Glutamatergic neuron (in vitro differentiated cells): Measurements from ENCODE around the gene AMBRA1. TPM values are rescaled to one million over a fixed set of nuclear protein-coding genes. Genes with fewer than 3 reads are reported as not detected.

Experiments
- DNase-seq: peaks from one replicate; pipeline ENCODE4 v3.0.0; 2022
- H3K27ac Mint-ChIP-seq: one replicate; pipeline ENCODE4 v1.8.0; 2020; ENCODE audit warnings: mild to moderate bottlenecking, mixed read lengths, inconsistent platforms; ENCODE audit not compliant: unreplicated experiment
- H3K27me3 Mint-ChIP-seq: one replicate; pipeline ENCODE4 v1.8.0; 2020; ENCODE audit warnings: mild to moderate bottlenecking, moderate library complexity, mixed read lengths, inconsistent platforms; ENCODE audit not compliant: unreplicated experiment
- H3K36me3 Mint-ChIP-seq: one replicate; pipeline ENCODE4 v1.8.0; 2020; ENCODE audit warnings: mild to moderate bottlenecking, mixed read lengths, inconsistent platforms; ENCODE audit not compliant: unreplicated experiment
- H3K4me1 Mint-ChIP-seq: one replicate; pipeline ENCODE4 v1.8.0; 2020; ENCODE audit warnings: mild to moderate bottlenecking, low read depth, mixed read lengths, inconsistent platforms; ENCODE audit not compliant: unreplicated experiment
- H3K4me3 Mint-ChIP-seq: one replicate; pipeline ENCODE4 v1.8.0; 2020; ENCODE audit warnings: mild to moderate bottlenecking, mixed read lengths, inconsistent platforms; ENCODE audit not compliant: unreplicated experiment
- H3K9me3 Mint-ChIP-seq: one replicate; pipeline ENCODE4 v1.8.0; 2020; ENCODE audit warnings: mild to moderate bottlenecking, moderate library complexity, mixed read lengths, inconsistent platforms; ENCODE audit not compliant: unreplicated experiment
- CTCF ChIP-seq: fragments of 200-600 bp; sonication (generic); IDR thresholded peaks from one replicate; pipeline ENCODE4 v1.5.0; 2021; ENCODE audit not compliant: partially characterized antibody, unreplicated experiment
- total RNA-seq: library from RNA; stranded (reverse); fragmentation: NEBNext Ultra II Directional; extraction: Animal tissue kit (Norgen Biotek cat#: 25700); gene quantifications from one replicate; pipeline ENCODE4 v1.2.1, GENCODE V29; 2021; ENCODE audit not compliant: unreplicated experiment

AMBRA1 gene
- total RNA-seq, 1 donor from 2014 or later = 49.0 TPM

- Mint-ChIP-seq H3K27me3 (no peaks in the 10 kb centered on the region), H3K4me3 (no peak overlapping the region), H3K4me1 (peaks cover 3% of the 10 kb centered on the region), H3K9me3 (no peaks in the 10 kb centered on the region), H3K36me3 (no peaks in the 10 kb centered on the region), H3K27ac (no peak overlapping the region)
- TF ChIP-seq CTCF = no peak
- no peak for DNase-seq
These were observed 29.4 kb downstream of the AMBRA1 start for GRCh38 chr11:46564459-46564858.

GRCh38 chr11:46562527-46562926 is 31.3 kb downstream of the AMBRA1 start:
- TF ChIP-seq CTCF = no peak
- DNase-seq = no peak
- H3K27me3 Mint-ChIP-seq = no peaks in the 10 kb centered on the region
- H3K27ac Mint-ChIP-seq = no peak overlapping the region
- no peaks in the 10 kb centered on the region for H3K36me3 Mint-ChIP-seq
- no peak overlapping the region for H3K4me3 Mint-ChIP-seq
- H3K4me1 Mint-ChIP-seq = peaks cover 3% of the 10 kb centered on the region
- H3K9me3 Mint-ChIP-seq = no peaks in the 10 kb centered on the region

DNA sequence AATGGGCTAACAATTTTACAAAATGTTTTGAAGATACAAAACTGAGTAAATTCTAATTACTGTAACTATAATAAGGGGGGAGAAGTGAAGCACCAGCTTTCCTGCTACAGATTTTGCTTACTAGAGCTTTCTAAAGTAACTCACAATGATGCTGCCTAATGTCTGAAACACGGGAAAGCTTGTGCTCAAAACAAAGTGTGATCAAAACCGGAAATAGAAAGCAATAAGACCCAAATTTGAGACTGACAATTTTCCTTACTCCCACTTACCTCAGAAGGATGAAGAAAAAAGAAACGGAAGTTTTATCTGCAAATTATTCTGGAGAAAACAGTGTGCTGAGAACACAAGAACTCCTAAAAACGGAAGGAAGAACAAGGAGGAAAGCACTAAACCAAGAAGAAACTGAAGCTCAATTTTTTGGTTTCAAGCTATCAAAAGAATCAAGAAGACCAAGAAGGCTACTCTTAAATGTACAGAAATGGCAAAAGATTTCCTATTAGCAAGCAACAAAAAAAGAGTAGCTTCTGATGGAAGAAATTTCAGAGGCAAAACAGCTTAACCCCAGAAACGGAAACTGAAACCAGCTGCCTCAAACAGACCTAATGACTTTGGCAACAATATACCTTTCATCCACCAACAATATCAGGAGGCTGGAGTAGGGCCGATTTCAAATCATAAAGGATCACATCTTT is 33.4 kb downstream of the AMBRA1 start:
- DNase-seq = no peak
- H3K36me3 Mint-ChIP-seq = no peaks in the 10 kb centered on the region
- no peaks in the 10 kb centered on the region for H3K27me3 Mint-ChIP-seq
- H3K4me3 Mint-ChIP-seq = no peak overlapping the region
- peaks cover 3% of the 10 kb centered on the region for H3K4me1 Mint-ChIP-seq
- H3K27ac Mint-ChIP-seq = peak overlapping the region; percentile 4
- H3K9me3 Mint-ChIP-seq = no peaks in the 10 kb centered on the region
- TF ChIP-seq CTCF = no peak

DNA sequence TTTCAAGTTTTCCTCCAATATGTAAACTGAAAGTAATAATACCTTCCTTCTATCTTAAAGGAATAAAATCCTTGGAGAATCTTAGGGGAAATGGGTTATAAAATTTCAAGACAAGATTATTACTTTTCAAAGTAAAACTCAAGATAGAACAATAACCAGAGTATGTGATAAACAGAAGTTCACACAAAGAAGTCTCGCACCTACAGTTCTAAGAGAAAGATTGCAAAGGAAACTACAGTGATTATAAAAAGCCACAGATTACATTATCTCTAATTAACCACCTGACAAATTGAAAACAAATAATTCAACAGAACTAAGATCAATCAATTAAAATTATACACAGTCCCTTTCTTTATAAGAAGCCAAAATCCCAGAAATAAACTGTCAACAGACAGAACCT is 34.0 kb downstream of the AMBRA1 start:
- H3K36me3 Mint-ChIP-seq = no peaks in the 10 kb centered on the region
- no peak for DNase-seq
- H3K4me1 Mint-ChIP-seq = peaks cover 7% of the 10 kb centered on the region
- H3K9me3 Mint-ChIP-seq = no peaks in the 10 kb centered on the region
- no peak for TF ChIP-seq CTCF
- H3K27me3 Mint-ChIP-seq = no peaks in the 10 kb centered on the region
- no peak overlapping the region for H3K27ac Mint-ChIP-seq
- no peak overlapping the region for H3K4me3 Mint-ChIP-seq

DNA sequence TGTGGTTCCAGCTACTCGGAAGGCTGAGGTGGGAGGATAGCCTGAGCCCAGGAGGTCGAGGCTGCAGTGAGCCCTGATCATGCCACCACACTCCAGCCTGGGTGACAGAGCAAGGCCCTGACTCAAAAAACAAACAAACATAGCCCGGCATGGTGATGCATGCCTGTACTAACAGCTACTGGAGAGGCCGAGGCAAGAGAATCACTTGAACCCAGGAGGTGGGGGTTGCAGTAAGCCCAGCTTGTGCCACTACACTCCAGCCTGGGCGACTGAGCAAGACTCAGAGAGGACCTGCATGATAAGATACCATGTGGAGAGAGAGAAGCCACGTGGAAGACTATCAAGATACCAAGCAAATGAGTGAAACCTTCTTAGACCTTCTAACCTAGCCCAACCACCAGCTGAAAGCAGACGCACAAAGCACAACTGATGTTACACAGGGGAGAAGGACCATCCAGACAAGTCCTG is 36.1 kb downstream of the AMBRA1 start:
- no peak for DNase-seq
- no peaks in the 10 kb centered on the region for H3K27me3 Mint-ChIP-seq
- H3K27ac Mint-ChIP-seq = no peak overlapping the region
- H3K36me3 Mint-ChIP-seq = no peaks in the 10 kb centered on the region
- H3K4me1 Mint-ChIP-seq = peaks cover 9% of the 10 kb centered on the region
- peaks cover 2% of the 10 kb centered on the region for H3K9me3 Mint-ChIP-seq
- no peak for TF ChIP-seq CTCF
- H3K4me3 Mint-ChIP-seq = no peak overlapping the region
